LNCaP clone FGC (cell line): Measurements from ENCODE around the gene HIF1AN.

Experiments used
- DNase-seq: peaks from one replicate; pipeline ENCODE4 v3.0.0-alpha.2; 2011; ENCODE audit warnings: low read depth
- H3K4me3 ChIP-seq: 2 replicates; pipeline ENCODE4 v1.5.1; 2011; ENCODE audit warnings: mild to moderate bottlenecking, low read depth, low read length, control low read depth
- CTCF ChIP-seq: IDR thresholded peaks from 2 replicates; pipeline ENCODE4 v1.5.1; 2012; ENCODE audit warnings: mild to moderate bottlenecking; ENCODE audit not compliant: control insufficient read depth, insufficient read depth; ENCODE audit errors: extremely low read depth

HIF1AN gene

GRCh38 chr10:100520811-100521210, 14.9 kb upstream of the HIF1AN start:
- H3K4me3 ChIP-seq = no peak overlapping the region
- no peak for TF ChIP-seq CTCF
- DNase-seq = no peak

- no peak for TF ChIP-seq CTCF
- no peak for DNase-seq
- H3K4me3 ChIP-seq = no peak overlapping the region
Measured at GRCh38 chr10:100522107-100522801, 13.5 kb upstream of the HIF1AN start.

- no peak for TF ChIP-seq CTCF
- no peak overlapping the region for H3K4me3 ChIP-seq
- DNase-seq = no peak
Measured at GRCh38 chr10:100522945-100523344, 12.8 kb upstream of the HIF1AN start.

- no peak for TF ChIP-seq CTCF
- DNase-seq = no peak
- H3K4me3 ChIP-seq = no peak overlapping the region
Measured at GRCh38 chr10:100524206-100524605, 11.5 kb upstream of the HIF1AN start.

GRCh38 chr10:100524638-100525037, 11.1 kb upstream of the HIF1AN start:
- DNase-seq = no peak
- no peak overlapping the region for H3K4me3 ChIP-seq
- no peak for TF ChIP-seq CTCF

- DNase-seq = no peak
- TF ChIP-seq CTCF = no peak
- peak overlapping the region; percentile 87 for H3K4me3 ChIP-seq
Measured at GRCh38 chr10:100528123-100528886, 7.4 kb upstream of the HIF1AN start.
